ENCODE measurements around the gene SLC44A1.

DNA sequence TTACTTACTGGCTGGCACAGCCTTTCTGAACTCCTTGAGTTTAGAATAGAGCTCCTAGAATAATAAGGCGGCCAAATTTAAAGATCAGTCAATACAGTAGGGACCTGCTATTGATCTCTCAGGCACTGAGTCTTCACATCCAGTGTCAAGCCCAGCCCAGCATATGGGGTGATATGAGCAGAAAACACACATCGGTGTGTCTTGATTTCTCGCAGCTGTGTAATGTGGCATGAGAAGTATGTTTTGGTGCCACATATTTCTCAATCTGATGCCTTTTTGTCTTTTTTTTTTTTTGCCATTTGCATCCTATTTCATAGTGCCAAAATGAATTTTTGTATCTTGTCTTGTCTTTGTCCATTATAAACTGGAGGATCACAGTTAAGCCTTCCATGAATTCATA lies 152.0 kb downstream of the SLC44A1 start:
- no peak for TF ChIP-seq EZH2 (IDR thresholded peaks at IDR 0.05; ENCODE audit: insufficient read depth, poor library complexity, severe bottlenecking)
- TF ChIP-seq EZH2phosphoT487 (IDR thresholded peaks at IDR 0.05; ENCODE audit: insufficient read depth, low read depth) = no peak

Data from GM23248 (cell line).